Endothelial cell of umbilical vein (primary cell): ENCODE data around the gene LRRC8D.

Experiments
- CTCF ChIP-seq, 2 donors: IDR thresholded peaks; 1 replicate in 1 of 2; 2 replicates in 1 of 2; pipeline ENCODE4 v1.5.1; 2011; ENCODE audit warnings: low read length in 2 of 2, mild to moderate bottlenecking in 2 of 2, moderate library complexity in 2 of 2, control low read depth in 1 of 2, inconsistent platforms in 1 of 2, low read depth in 1 of 2; ENCODE audit not compliant: insufficient read depth in 1 of 2; ENCODE audit errors: extremely low read depth in 1 of 2
- EZH2 ChIP-seq: IDR thresholded peaks from 2 replicates; pipeline ENCODE4 v1.6.1; 2012; ENCODE audit warnings: borderline replicate concordance, low read depth, mild to moderate bottlenecking, moderate library complexity, low read length, inconsistent platforms; ENCODE audit not compliant: severe bottlenecking
- FOS ChIP-seq: IDR thresholded peaks from 2 replicates; pipeline ENCODE4 v1.6.1; 2011; ENCODE audit warnings: mild to moderate bottlenecking, low read length, moderate library complexity, borderline replicate concordance; ENCODE audit not compliant: insufficient read depth
- POLR2A ChIP-seq: IDR thresholded peaks from 2 replicates; pipeline ENCODE4 v1.6.1; 2012; ENCODE audit warnings: low read depth, mild to moderate bottlenecking, control low read depth, low read length
- POLR2AphosphoS5 ChIP-seq: IDR thresholded peaks from 2 replicates; pipeline ENCODE4 v1.6.1; 2012; ENCODE audit warnings: low read depth, mild to moderate bottlenecking, control low read depth, low read length, moderate library complexity; ENCODE audit not compliant: insufficient read depth

GRCh38 chr1:89876463-89876862 lies 55.6 kb downstream of the LRRC8D start:
- TF ChIP-seq CTCF (IDR thresholded peaks at IDR 0.05; ENCODE audit: extremely low read depth in 1 of 2, insufficient read depth in 1 of 2, low read depth in 1 of 2, low read length in 2 of 2): no peak
- TF ChIP-seq EZH2: no peak
- TF ChIP-seq POLR2A: no peak
- TF ChIP-seq FOS: no peak
- TF ChIP-seq POLR2AphosphoS5: no peak
